ENCODE results near the gene DAPK2.

DAPK2 gene

DNA sequence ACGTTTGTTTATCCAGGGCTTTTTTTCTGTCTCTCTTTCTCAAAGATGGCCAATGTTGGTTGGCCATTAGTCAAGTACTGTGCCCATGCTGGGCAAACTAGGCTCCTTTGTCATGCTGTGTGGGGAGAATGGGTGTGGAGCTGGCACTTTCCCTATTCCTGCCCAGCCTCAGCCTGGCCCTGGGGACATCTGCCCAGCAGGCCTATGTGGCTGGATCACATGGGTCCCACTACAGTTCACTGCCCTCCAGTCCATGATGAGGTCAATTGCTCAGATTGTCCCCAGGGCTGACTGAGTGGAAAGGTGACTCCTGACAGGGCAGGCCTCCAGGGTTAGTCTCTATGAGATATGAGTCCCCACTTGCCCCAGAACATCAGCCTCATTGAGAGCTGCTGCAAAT is 158.1 kb downstream of the DAPK2 start:
- ChIA-PET POLR2A (interaction anchor here (1.1 kb wide), 1 partner anchor 18 kb away, joined by 3 read pairs; no protein-coding TSS in a partner anchor), CTCF (interaction anchor here (0.9 to 2.8 kb wide), 3 partner anchors 8 to 210 kb away, joined by 3 to 37 read pairs (median 6); no protein-coding TSS in a partner anchor)
- DNase-seq (ENCODE audit: extremely low spot score) = no peak
- TF ChIP-seq, protein P1, sequence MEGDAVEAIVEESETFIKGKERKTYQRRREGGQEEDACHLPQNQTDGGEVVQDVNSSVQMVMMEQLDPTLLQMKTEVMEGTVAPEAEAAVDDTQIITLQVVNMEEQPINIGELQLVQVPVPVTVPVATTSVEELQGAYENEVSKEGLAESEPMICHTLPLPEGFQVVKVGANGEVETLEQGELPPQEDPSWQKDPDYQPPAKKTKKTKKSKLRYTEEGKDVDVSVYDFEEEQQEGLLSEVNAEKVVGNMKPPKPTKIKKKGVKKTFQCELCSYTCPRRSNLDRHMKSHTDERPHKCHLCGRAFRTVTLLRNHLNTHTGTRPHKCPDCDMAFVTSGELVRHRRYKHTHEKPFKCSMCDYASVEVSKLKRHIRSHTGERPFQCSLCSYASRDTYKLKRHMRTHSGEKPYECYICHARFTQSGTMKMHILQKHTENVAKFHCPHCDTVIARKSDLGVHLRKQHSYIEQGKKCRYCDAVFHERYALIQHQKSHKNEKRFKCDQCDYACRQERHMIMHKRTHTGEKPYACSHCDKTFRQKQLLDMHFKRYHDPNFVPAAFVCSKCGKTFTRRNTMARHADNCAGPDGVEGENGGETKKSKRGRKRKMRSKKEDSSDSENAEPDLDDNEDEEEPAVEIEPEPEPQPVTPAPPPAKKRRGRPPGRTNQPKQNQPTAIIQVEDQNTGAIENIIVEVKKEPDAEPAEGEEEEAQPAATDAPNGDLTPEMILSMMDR (IDR thresholded peaks at IDR 0.05; ENCODE audit: control extremely low read depth, extremely low read depth, low read depth, missing control alignments) = no peak

DNA sequence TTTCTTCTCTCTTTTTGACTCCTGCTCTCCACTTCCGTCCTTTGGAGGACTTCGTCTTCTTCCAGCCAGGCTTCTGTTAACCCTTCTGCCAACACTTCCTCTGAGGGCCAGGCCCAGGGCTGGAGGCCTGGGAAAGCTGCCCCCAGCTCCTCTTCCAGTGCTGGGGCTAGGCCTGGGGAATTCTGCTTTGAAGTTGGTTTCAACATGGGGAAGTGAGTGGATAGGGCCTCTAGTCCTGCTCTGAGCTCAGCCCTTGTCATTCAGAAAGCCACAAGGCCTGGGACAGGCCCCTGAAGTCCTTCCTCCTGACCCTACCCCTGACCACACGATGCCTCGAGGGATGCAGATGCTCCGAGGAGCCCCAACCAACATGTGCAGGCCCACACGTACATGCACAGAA is 158.7 kb downstream of the DAPK2 start:
- TF ChIP-seq, protein P1 (IDR thresholded peaks at IDR 0.05; ENCODE audit: control extremely low read depth, extremely low read depth, low read depth, missing control alignments) = no peak
- DNase-seq (ENCODE audit: extremely low spot score) = no peak
- ChIA-PET POLR2A (interaction anchor here (1.1 kb wide), 1 partner anchor 18 kb away, joined by 3 read pairs; no protein-coding TSS in a partner anchor), CTCF (interaction anchor here (0.9 to 2.2 kb wide), 2 partner anchors 135 to 210 kb away, joined by 3 to 6 read pairs; no protein-coding TSS in a partner anchor)

DNA sequence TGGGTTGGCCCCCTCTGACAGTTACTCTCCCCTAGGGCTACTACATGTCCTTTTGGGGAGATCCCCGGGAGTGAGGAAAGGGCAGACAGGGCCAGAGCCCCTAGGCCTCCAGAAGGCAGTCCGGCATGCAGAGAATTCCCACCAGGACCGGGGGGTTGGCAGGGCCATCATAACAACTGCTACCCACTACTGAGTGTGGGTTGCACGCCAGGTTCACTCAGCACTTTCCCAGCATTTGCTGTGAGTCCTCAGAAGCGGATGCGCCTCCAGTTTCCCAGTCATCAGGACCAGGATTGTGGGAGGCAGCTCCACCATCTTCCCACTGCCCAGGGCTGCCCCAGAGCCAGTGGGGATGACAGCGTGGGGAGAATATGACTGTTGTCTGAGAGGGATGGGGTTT is 161.3 kb downstream of the DAPK2 start:
- DNase-seq (ENCODE audit: extremely low spot score) = no peak
- ChIA-PET POLR2A (interaction anchor here (0.6 kb wide), 1 partner anchor 15 kb away, joined by 4 read pairs; no protein-coding TSS in a partner anchor), CTCF (interaction anchor here (2.1 kb wide), 1 partner anchor 9 kb away, joined by 6 read pairs; no protein-coding TSS in a partner anchor)
- TF ChIP-seq, protein P1 (IDR thresholded peaks at IDR 0.05; ENCODE audit: control extremely low read depth, extremely low read depth, low read depth, missing control alignments) = no peak

DNA sequence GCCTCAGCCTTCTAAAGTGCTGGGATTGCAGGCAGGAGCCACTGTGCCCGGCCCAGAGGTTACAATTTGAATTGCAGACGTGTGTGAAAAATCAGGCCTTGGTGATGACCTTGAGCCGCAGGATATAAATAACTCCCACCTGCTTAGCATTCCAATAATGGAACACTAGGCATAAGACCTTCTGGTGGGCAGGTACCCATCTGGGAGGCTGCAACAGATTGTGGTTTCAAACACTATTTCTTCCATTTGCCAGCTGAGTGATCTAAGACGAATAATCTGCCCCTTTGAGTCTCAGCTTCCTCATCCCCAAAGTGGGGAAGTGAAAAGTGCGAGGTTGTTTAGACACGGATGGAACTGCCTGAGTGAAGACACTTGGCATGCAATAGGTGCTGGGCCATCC is 164.9 kb downstream of the DAPK2 start:
- ChIA-PET POLR2A (no interaction called here), CTCF (interaction anchor here (0.6 to 5.5 kb wide), 7 partner anchors 8 to 129 kb away, joined by 4 to 37 read pairs (median 6); no protein-coding TSS in a partner anchor)
- TF ChIP-seq, protein P1 (IDR thresholded peaks at IDR 0.05; ENCODE audit: control extremely low read depth, extremely low read depth, low read depth, missing control alignments) = no peak
- no peak for DNase-seq (ENCODE audit: extremely low spot score)

DNA sequence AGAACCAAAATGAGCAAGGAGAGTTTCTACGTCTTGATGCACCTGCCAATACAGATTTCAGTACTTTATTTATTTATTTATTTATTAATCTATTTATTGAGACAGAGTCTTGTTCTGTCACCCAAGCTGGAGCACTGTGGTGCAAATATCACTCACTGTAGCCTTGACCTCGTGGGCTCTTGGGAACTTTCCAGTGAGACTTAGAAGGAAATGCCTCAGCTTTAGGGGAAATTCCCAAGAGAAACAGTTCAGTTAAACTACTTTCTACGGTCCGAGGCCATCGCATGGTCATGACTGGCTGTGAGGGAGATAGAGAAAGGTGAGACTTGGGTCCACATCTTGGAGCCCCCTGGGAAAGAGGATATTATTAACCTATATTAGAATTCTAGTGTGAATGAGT is 165.5 kb downstream of the DAPK2 start:
- ChIA-PET POLR2A (interaction anchor here (0.6 kb wide), 1 partner anchor 51 kb away, joined by 4 read pairs; no protein-coding TSS in a partner anchor), CTCF (interaction anchor here (0.6 to 5.5 kb wide), 8 partner anchors 9 to 166 kb away, joined by 3 to 37 read pairs (median 6); partner anchors contain the start of gene DAPK2)
- DNase-seq (ENCODE audit: extremely low spot score) = no peak
- TF ChIP-seq, protein P1 (IDR thresholded peaks at IDR 0.05; ENCODE audit: control extremely low read depth, extremely low read depth, low read depth, missing control alignments) = no peak

DNA sequence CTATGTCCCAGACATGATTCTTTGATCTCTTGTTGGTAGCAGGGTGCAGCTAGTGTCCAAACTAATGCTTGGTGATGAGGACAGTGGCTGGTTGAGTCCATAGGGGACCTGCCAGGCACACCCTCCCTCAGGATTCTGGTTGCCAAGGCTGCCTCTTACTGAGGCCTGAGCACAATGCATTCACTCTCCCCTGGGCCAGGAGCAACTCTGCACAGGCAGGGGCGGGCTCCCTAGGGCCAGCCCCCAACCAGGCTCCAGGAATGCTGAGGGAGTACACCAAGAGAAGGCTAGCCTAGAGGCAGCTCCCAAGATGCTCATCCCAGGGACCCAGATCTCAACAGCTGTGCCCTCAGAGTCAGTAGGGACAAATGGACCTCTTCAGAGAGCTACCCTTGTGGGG is 166.3 kb downstream of the DAPK2 start:
- TF ChIP-seq, protein P1 (IDR thresholded peaks at IDR 0.05; ENCODE audit: control extremely low read depth, extremely low read depth, low read depth, missing control alignments) = no peak
- ChIA-PET CTCF (interaction anchor here (1.0 to 5.5 kb wide), 6 partner anchors 10 to 166 kb away, joined by 3 to 37 read pairs (median 12); partner anchors contain the start of gene DAPK2), POLR2A (no interaction called here)
- DNase-seq (ENCODE audit: extremely low spot score) = no peak

All from GM10248 (cell line).